ENCODE results near the gene SERINC2. TPM values are rescaled to one million over a fixed set of nuclear protein-coding genes. Genes with fewer than 3 reads are reported as not detected.

Gene SERINC2
- total and polyA plus RNA-seq, 2 of the 4 experiments (the other 2 are of a cell fraction): 2.0 to 59.5 TPM

GRCh38 chr1:31444725-31445448, 31.9 kb downstream of the SERINC2 start:
- CTCF ChIA-PET: no interaction called here
- 80% methylated on average over 2 of the region's 8 CpGs; no CpG with 5 or more reads in 1 of the 2 experiments for WGBS, 2 experiments (ENCODE audit: extremely low coverage in 2 of 2, insufficient read length in 1 of 2)
- H3K14ac ChIP-seq (replicated peaks; ENCODE audit: low read depth, low read length): no peak overlapping the region
- no peak overlapping the region for H2AK5ac ChIP-seq (ENCODE audit: low read depth, low read length)
- BruUV-seq (replicated peaks): no TSS peak
- no peak overlapping the region for H4K8ac ChIP-seq (ENCODE audit: low read depth in 2 of 2, low read length in 2 of 2)
- no peak overlapping the region for H2BK15ac ChIP-seq (ENCODE audit: low read depth, low read length)
- no peak overlapping the region for H4K5ac ChIP-seq (ENCODE audit: low read depth, low read length)
- H3K27me3 ChIP-seq (ENCODE audit: control insufficient read depth, insufficient read depth, low read length): peaks cover 27% of the 10 kb centered on the region
- no peak overlapping the region for H2AFZ ChIP-seq (replicated peaks; ENCODE audit: low read length, poor library complexity)
- no peak overlapping the region for H3K56ac ChIP-seq (ENCODE audit: extremely low read depth, insufficient read depth, low read length)
- no peaks in the 10 kb centered on the region for H3K79me1 ChIP-seq (ENCODE audit: low read depth in 1 of 2, low read length in 2 of 2)
- no peak overlapping the region for H3K18ac ChIP-seq (ENCODE audit: low read depth, low read length)
- H3K4ac ChIP-seq (ENCODE audit: low read depth, low read length): no peak overlapping the region
- no peak overlapping the region for H3K4me2 ChIP-seq (ENCODE audit: low read depth, low read length)
- dilution Hi-C loops (cut with HindIII; ENCODE audit: low sequenced_read_pairs, unreplicated experiment): no loop called here
- in situ Hi-C loops (cut with MboI; ENCODE audit: low sequenced_read_pairs): no loop called here
- no peak overlapping the region for H2BK120ac ChIP-seq (ENCODE audit: low read depth, low read length)
- H3K23ac ChIP-seq (ENCODE audit: low read depth, low read length): no peak overlapping the region
- no peak overlapping the region for H3K4me3 ChIP-seq (ENCODE audit: insufficient read depth, low read depth, low read length)
- H4K20me1 ChIP-seq (ENCODE audit: insufficient read depth, low read length): no peaks in the 10 kb centered on the region
- H4K91ac ChIP-seq (ENCODE audit: insufficient read depth, low read depth, low read length): no peak overlapping the region
- no peak overlapping the region for H2BK20ac ChIP-seq (ENCODE audit: low read depth, low read length)
- peaks cover 12% of the 10 kb centered on the region for H3K9me3 ChIP-seq (ENCODE audit: control insufficient read depth, insufficient read depth, low read length)
- H3K27ac ChIP-seq (ENCODE audit: insufficient read depth, low read length): no peak overlapping the region
- H3K36me3 ChIP-seq (ENCODE audit: control insufficient read depth, insufficient read depth, low read length): no peaks in the 10 kb centered on the region
- H2AK9ac ChIP-seq (replicated peaks; ENCODE audit: low read depth, low read length, poor library complexity): no peak overlapping the region
- H2BK5ac ChIP-seq (ENCODE audit: low read depth, low read length, poor library complexity, severe bottlenecking): no peak overlapping the region
- TF ChIP-seq SMC3 (IDR thresholded peaks at IDR 0.05; ENCODE audit: low read depth, low read length) (no peak), FOS (IDR thresholded peaks at IDR 0.05; ENCODE audit: low read depth, low read length) (no peak)
- H3K9me1 ChIP-seq (ENCODE audit: insufficient read depth, low read length): no peaks in the 10 kb centered on the region
- intact Hi-C loops (cut with micrococcal nuclease): no loop called here
- no peaks in the 10 kb centered on the region for H3K4me1 ChIP-seq (ENCODE audit: control insufficient read depth, insufficient read depth, low read length)
- no peak for DNase-seq
- no peak overlapping the region for H3K9ac ChIP-seq (ENCODE audit: low read depth, low read length)
- POLR2A ChIA-PET (ENCODE audit: unreplicated experiment): no interaction called here
- no peak for ATAC-seq (ENCODE audit: low read depth)

Data from IMR-90 (cell line).